Upper lobe of right lung (tissue), 1 donor: ENCODE measurements around the gene GPS2. TPM values are rescaled to one million over a fixed set of nuclear protein-coding genes. Genes with fewer than 3 reads are reported as not detected.

Source experiments
- ATAC-seq: fragments of 200-7000 bp; cut with Tn5 transposase; one replicate; pipeline ENCODE4 v1.9.1; 2020; ENCODE audit warnings: mild to moderate bottlenecking, moderate library complexity
- DNase-seq: peaks from one replicate; pipeline ENCODE4 v3.0.0-alpha.2; 2020
- H3K27ac ChIP-seq: fragments of 200-600 bp; one replicate; pipeline ENCODE4 v1.8.0; 2022
- H3K27me3 ChIP-seq: fragments of 200-600 bp; one replicate; pipeline ENCODE4 v1.8.0; 2022; ENCODE audit warnings: mild to moderate bottlenecking
- H3K36me3 ChIP-seq: fragments of 200-600 bp; one replicate; pipeline ENCODE4 v1.8.0; 2022
- H3K4me1 ChIP-seq: fragments of 200-600 bp; one replicate; pipeline ENCODE4 v1.8.0; 2022
- H3K4me3 ChIP-seq: fragments of 200-600 bp; one replicate; pipeline ENCODE4 v1.8.0; 2022; ENCODE audit warnings: mild to moderate bottlenecking
- H3K9me3 ChIP-seq: fragments of 200-600 bp; one replicate; pipeline ENCODE4 v1.8.0; 2022
- CTCF ChIP-seq: fragments of 200-600 bp; IDR thresholded peaks from one replicate; pipeline ENCODE4 v1.8.0; 2022; ENCODE audit warnings: antibody characterized with exemption
- intact Hi-C: fragments of 100-400 bp; cut with DNase I; formaldehyde crosslinking; loops from one replicate; pipeline ENCODE4 v1.11.0; 2022
- total RNA-seq: library from RNA; stranded (reverse); fragmentation: NEBNext Ultra II Directional; extraction: Animal tissue kit (Norgen Biotek cat#: 25700); gene quantifications from one replicate; pipeline ENCODE4 v1.2.1, GENCODE V29; 2021
- donor health status: DM: no; HTN: yes; CAD: no; lungs with severe emphysema.

Gene GPS2
- total RNA-seq, 1 donor from 2014 or later: 62.9 TPM

- Histone ChIP-seq H3K9me3 (no peaks in the 10 kb centered on the region), H3K4me1 (peaks cover 33% of the 10 kb centered on the region), H3K36me3 (no peaks in the 10 kb centered on the region), H3K27ac (peak overlapping the region; percentile 98), H3K4me3 (peak overlapping the region; percentile 94), H3K27me3 (no peaks in the 10 kb centered on the region)
- DNase-seq: no peak
- intact Hi-C loops: no loop called here
- peak; percentile 54 for TF ChIP-seq CTCF
- no peak for ATAC-seq
Observed at GRCh38 chr17:7352503-7352889, 37.3 kb upstream of the GPS2 start.

DNA sequence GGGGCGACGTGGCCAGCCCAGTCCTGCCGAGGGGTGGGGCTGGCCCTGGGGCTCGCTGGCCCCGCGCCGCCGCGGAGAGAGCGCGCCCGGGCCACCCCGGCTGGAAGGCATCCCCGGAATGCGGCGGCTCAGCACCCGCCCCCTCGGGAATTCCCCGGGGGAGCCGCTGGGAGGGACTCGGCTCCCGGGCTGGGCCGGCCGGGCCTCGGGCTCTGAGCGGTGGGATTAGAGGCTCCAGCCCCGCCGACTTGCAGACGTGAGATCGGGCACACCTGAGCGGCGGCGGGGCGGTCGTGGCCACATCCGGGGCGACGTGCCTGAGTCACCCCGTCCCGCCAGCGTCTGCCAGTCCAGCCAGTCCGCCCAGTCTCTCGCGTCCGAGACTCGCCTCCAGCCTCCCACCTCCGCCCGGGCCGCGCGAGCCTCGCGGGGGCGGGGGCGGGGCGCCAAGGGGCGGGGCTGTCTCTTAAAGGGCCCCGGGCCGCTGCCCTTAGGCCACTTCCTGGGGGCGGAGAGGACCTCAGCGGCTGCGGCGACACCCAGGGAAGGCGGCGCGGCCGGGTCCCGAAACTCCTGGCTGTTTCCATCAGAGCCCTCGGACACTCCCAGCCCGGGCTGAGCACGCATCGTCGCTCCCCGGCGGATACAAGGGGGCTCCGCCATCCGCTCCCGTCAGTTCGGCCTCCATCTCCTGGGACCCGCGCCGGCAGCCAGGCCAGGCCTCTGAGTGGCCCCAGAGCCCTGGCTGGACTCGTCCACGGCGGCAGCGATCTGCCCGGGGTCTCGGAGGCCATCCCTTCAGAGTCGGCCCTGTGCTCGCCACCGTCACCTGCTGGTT, 36.7 kb upstream of the GPS2 start, which contains the start of gene KCTD11:
TSS of gene KCTD11 (plus strand) at position 498 of the 838 bp plus-strand sequence.
- no peak for TF ChIP-seq CTCF
- H3K36me3 ChIP-seq: no peaks in the 10 kb centered on the region
- DNase-seq (peak; percentile 97), ATAC-seq (peak; percentile 85)
- intact Hi-C loops: no loop called here
- no peaks in the 10 kb centered on the region for H3K9me3 ChIP-seq
- peaks cover 33% of the 10 kb centered on the region for H3K4me1 ChIP-seq
- no peaks in the 10 kb centered on the region for H3K27me3 ChIP-seq
- H3K4me3 ChIP-seq: peak within 1 kb of the TSS; percentile 94
- H3K27ac ChIP-seq: peak within 1 kb of the TSS; percentile 98

- Histone ChIP-seq H3K9me3 (no peaks in the 10 kb centered on the region), H3K4me1 (peaks cover 22% of the 10 kb centered on the region), H3K27me3 (no peaks in the 10 kb centered on the region), H3K36me3 (no peaks in the 10 kb centered on the region), H3K27ac (no peak overlapping the region), H3K4me3 (no peak overlapping the region)
- peak; percentile 67 for DNase-seq
- intact Hi-C loops: no loop called here
- no peak for ATAC-seq
- no peak for TF ChIP-seq CTCF
Observed at GRCh38 chr17:7348478-7349242, 33.5 kb upstream of the GPS2 start.

DNA sequence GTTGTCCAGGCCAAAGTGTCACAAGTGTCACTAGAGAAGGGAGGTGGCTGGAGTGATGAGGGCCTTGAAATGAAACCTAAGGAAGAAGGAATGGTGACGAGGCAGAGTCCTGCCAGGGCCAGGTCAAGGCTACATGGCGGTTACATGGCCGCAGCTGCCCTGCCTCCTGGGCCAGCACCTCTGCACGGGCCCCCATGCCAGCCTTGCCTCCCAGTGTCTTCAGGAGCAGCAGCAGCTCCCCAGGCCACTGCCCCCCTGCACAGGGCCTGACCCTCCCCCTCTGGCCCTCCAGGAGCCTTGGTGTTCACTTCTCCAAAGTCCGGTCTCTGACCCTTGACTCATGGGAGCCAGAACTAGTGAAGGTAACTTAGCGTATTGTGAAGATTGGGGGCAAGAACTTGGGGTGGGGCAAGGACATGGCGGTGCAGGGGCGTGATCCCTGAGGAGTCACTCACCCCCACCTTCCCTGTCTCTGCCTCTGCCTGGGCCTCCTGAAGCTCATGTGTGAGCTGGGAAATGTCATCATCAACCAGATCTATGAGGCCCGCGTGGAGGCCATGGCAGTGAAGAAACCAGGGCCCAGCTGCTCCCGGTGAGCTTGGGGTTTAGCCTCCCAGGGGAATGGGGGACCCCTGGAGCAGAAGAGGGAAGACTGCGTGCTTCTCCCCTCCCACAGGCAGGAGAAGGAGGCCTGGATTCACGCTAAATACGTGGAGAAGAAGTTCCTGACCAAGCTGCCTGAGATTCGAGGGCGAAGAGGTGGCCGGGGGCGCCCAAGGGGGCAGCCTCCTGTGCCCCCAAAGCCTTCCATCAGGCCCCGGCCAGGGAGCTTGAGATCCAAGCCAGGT, 32.7 kb upstream of the GPS2 start:
- intact Hi-C loops: no loop called here
- Histone ChIP-seq H3K27me3 (no peaks in the 10 kb centered on the region), H3K27ac (no peak overlapping the region), H3K9me3 (no peaks in the 10 kb centered on the region), H3K4me1 (peaks cover 14% of the 10 kb centered on the region), H3K36me3 (no peaks in the 10 kb centered on the region), H3K4me3 (no peak overlapping the region)
- ATAC-seq (no peak), DNase-seq (no peak)
- TF ChIP-seq CTCF: no peak
